Osteoblast (primary cell): Measurements from ENCODE around the gene ARFGAP2. TPM values are rescaled to one million over a fixed set of nuclear protein-coding genes. Genes with fewer than 3 reads are reported as not detected.
"Not testable (repeated sequence)": the region's sequence is repeated elsewhere in the genome, so short reads cannot be mapped to it uniquely, and the experiment has no call there.

Experiments used
- DNase-seq: peaks from one replicate; pipeline ENCODE4 v3.0.0; 2011; ENCODE audit warnings: low spot score, mixed read lengths; ENCODE audit not compliant: insufficient read length; ENCODE audit errors: missing footprints
- H2AFZ ChIP-seq: 2 replicates; pipeline ENCODE4 v1.6.0; 2011; ENCODE audit warnings: mild to moderate bottlenecking, low read length
- H3K27ac ChIP-seq: 2 replicates; pipeline ENCODE4 v1.5.1; 2011; ENCODE audit warnings: mild to moderate bottlenecking, low read depth, low read length, moderate library complexity
- H3K27me3 ChIP-seq: 2 replicates; pipeline ENCODE4 v1.6.0; 2012; ENCODE audit warnings: mild to moderate bottlenecking, control low read depth, inconsistent platforms, low read length, moderate library complexity; ENCODE audit not compliant: insufficient read depth
- H3K36me3 ChIP-seq: 2 replicates; pipeline ENCODE4 v1.5.1; 2011; ENCODE audit warnings: mild to moderate bottlenecking, low read length, control low read depth, moderate library complexity; ENCODE audit not compliant: insufficient read depth
- H3K4me1 ChIP-seq: 2 replicates; pipeline ENCODE4 v1.5.1; 2011; ENCODE audit warnings: mild to moderate bottlenecking, low read length, control low read depth, moderate library complexity; ENCODE audit not compliant: insufficient read depth
- H3K4me2 ChIP-seq: 2 replicates; pipeline ENCODE4 v1.6.0; 2011; ENCODE audit warnings: mild to moderate bottlenecking, low read length; ENCODE audit not compliant: insufficient read depth
- H3K4me3 ChIP-seq: fragments of 200-600 bp; sonication (generic); 3 replicates; pipeline ENCODE4 v1.5.1; 2012; ENCODE audit warnings: mild to moderate bottlenecking, low read length, inconsistent platforms; ENCODE audit not compliant: insufficient read depth
- H3K79me2 ChIP-seq: 2 replicates; pipeline ENCODE4 v1.6.0; 2012; ENCODE audit warnings: mild to moderate bottlenecking, low read length, control low read depth, inconsistent platforms; ENCODE audit not compliant: insufficient read depth
- H3K9me3 ChIP-seq: 2 replicates; pipeline ENCODE4 v1.5.1; 2011; ENCODE audit warnings: low read depth, low read length, control low read depth
- H4K20me1 ChIP-seq: 2 replicates; pipeline ENCODE4 v1.6.0; 2012; ENCODE audit warnings: mild to moderate bottlenecking, low read length, control low read depth; ENCODE audit not compliant: insufficient read depth
- total RNA-seq: library from RNA; depleted of rRNA; stranded (reverse); fragments of >200 nt; gene quantifications from 2 replicates; pipeline ENCODE4 v1.2.3, GENCODE V29; 2012
- TF ChIP-seq, protein P1 (sequence below): IDR thresholded peaks from 2 replicates; pipeline ENCODE4 v1.5.1; 2011; ENCODE audit warnings: mild to moderate bottlenecking, low read depth, low read length, moderate library complexity; ENCODE audit errors: extremely low read depth

The ARFGAP2 gene
- total RNA-seq, 1 donor = 139 TPM

- no peak overlapping the region for H2AFZ ChIP-seq
- TF ChIP-seq, protein P1, sequence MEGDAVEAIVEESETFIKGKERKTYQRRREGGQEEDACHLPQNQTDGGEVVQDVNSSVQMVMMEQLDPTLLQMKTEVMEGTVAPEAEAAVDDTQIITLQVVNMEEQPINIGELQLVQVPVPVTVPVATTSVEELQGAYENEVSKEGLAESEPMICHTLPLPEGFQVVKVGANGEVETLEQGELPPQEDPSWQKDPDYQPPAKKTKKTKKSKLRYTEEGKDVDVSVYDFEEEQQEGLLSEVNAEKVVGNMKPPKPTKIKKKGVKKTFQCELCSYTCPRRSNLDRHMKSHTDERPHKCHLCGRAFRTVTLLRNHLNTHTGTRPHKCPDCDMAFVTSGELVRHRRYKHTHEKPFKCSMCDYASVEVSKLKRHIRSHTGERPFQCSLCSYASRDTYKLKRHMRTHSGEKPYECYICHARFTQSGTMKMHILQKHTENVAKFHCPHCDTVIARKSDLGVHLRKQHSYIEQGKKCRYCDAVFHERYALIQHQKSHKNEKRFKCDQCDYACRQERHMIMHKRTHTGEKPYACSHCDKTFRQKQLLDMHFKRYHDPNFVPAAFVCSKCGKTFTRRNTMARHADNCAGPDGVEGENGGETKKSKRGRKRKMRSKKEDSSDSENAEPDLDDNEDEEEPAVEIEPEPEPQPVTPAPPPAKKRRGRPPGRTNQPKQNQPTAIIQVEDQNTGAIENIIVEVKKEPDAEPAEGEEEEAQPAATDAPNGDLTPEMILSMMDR = no peak
- H3K79me2 ChIP-seq = peaks cover 15% of the 10 kb centered on the region
- H3K4me2 ChIP-seq = no peak overlapping the region
- H4K20me1 ChIP-seq = no peaks in the 10 kb centered on the region
- peaks cover 2% of the 10 kb centered on the region for H3K36me3 ChIP-seq
- H3K4me1 ChIP-seq = peaks cover 20% of the 10 kb centered on the region
- DNase-seq = no peak
- no peak overlapping the region for H3K4me3 ChIP-seq
- no peaks in the 10 kb centered on the region for H3K27me3 ChIP-seq
- no peak overlapping the region for H3K27ac ChIP-seq
- H3K9me3 ChIP-seq = no peaks in the 10 kb centered on the region
Observed at GRCh38 chr11:47212938-47213337, 36.3 kb upstream of the ARFGAP2 start.

- Histone ChIP-seq H3K27ac (no peak overlapping the region), H4K20me1 (no peaks in the 10 kb centered on the region), H3K9me3 (no peaks in the 10 kb centered on the region), H3K4me3 (no peak overlapping the region), H3K79me2 (no peaks in the 10 kb centered on the region), H3K4me2 (no peak overlapping the region), H3K27me3 (no peaks in the 10 kb centered on the region), H3K4me1 (peaks cover 17% of the 10 kb centered on the region), H2AFZ (no peak overlapping the region), H3K36me3 (no peaks in the 10 kb centered on the region)
- DNase-seq = no peak
- TF ChIP-seq, protein P1 = no peak
Observed at GRCh38 chr11:47208628-47209027, 31.9 kb upstream of the ARFGAP2 start.

DNA sequence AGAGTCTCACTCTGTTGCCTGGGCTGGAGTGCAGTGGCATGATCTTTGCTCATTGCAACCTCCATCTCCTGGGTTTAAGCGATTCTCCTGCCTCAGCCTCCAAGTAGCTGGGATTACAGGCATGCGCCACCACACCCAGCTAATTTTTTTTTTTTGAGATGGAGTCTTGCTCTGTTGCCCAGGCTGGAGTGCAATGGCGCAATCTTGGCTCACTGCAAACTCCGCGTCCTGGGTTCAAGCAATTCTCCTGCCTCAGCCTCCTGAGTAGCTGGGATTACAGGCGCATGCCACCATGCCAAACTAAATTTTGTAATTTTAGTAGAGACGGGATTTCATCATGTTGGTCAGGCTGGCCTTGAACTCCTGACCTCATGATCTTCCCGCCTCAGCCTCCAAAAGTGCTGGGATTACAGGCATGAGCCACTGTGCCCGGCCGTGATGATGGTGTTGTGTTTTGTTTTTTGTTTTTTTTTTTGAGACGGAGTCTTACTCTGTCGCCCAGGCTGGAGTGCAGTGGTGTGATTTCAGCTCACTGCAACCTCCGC is 31.4 kb upstream of the ARFGAP2 start:
- not testable (repeated sequence) for H3K27me3 ChIP-seq, H3K79me2 ChIP-seq

GRCh38 chr11:47207459-47207858 is 30.8 kb upstream of the ARFGAP2 start:
- Histone ChIP-seq H3K79me2 (no peaks in the 10 kb centered on the region), H4K20me1 (no peaks in the 10 kb centered on the region), H3K27ac (no peak overlapping the region), H2AFZ (no peak overlapping the region), H3K4me2 (no peak overlapping the region), H3K27me3 (no peaks in the 10 kb centered on the region), H3K4me3 (no peak overlapping the region), H3K36me3 (no peaks in the 10 kb centered on the region), H3K9me3 (no peaks in the 10 kb centered on the region), H3K4me1 (peaks cover 17% of the 10 kb centered on the region)
- DNase-seq = no peak
- TF ChIP-seq, protein P1 = no peak

More for the DNA sequence above, 31.4 kb upstream of the ARFGAP2 start:
- not testable (repeated sequence) for H3K4me3 ChIP-seq, H3K36me3 ChIP-seq, H4K20me1 ChIP-seq, H2AFZ ChIP-seq, H3K27ac ChIP-seq, H3K4me2 ChIP-seq, H3K9me3 ChIP-seq, DNase-seq
- peaks cover 17% of the 10 kb centered on the region for H3K4me1 ChIP-seq

- not testable (repeated sequence) for DNase-seq, H3K27me3 ChIP-seq, H3K79me2 ChIP-seq, H3K9me3 ChIP-seq, H3K36me3 ChIP-seq, H4K20me1 ChIP-seq, H2AFZ ChIP-seq, H3K4me3 ChIP-seq, H3K27ac ChIP-seq, H3K4me2 ChIP-seq
- peaks cover 17% of the 10 kb centered on the region for H3K4me1 ChIP-seq
Observed at GRCh38 chr11:47206577-47206976, 29.9 kb upstream of the ARFGAP2 start.
